Liver (tissue), 9 donors: Measurements from ENCODE around the gene SLC28A2. TPM values are rescaled to one million over a fixed set of nuclear protein-coding genes. Genes with fewer than 3 reads are reported as not detected.

Experiments used
- DNase-seq: peaks from one replicate; pipeline ENCODE4 v3.0.0-alpha.2; 2017; ENCODE audit warnings: low spot score
- H3K27ac ChIP-seq, 2 donors: one replicate each; pipeline ENCODE4 v1.7.0; 2013; ENCODE audit warnings: inconsistent platforms in 2 of 2, low read length in 2 of 2, control low read depth in 1 of 2, low read depth in 1 of 2, mild to moderate bottlenecking in 1 of 2
- H3K27me3 ChIP-seq, 4 donors: one replicate each; pipeline versions ENCODE4 v1.6.1 to v1.7.0; 2013; ENCODE audit warnings: low read length in 3 of 4, inconsistent platforms in 1 of 4, mild to moderate bottlenecking in 1 of 4, moderate library complexity in 1 of 4; ENCODE audit not compliant: control insufficient read depth in 4 of 4, insufficient read depth in 4 of 4
- H3K36me3 ChIP-seq, 4 donors: one replicate each; pipeline versions ENCODE4 v1.6.1 to v1.7.0; 2013; ENCODE audit warnings: low read length in 3 of 4, mild to moderate bottlenecking in 3 of 4, low read depth in 1 of 4, moderate library complexity in 1 of 4; ENCODE audit not compliant: control insufficient read depth in 4 of 4, insufficient read depth in 3 of 4
- H3K4me1 ChIP-seq, 4 donors: one replicate each; pipeline versions ENCODE4 v1.6.1 to v1.7.0; 2013; ENCODE audit warnings: low read length in 3 of 4, mild to moderate bottlenecking in 3 of 4, moderate library complexity in 1 of 4; ENCODE audit not compliant: control insufficient read depth in 4 of 4, insufficient read depth in 4 of 4
- H3K4me3 ChIP-seq, 3 donors: one replicate each; pipeline versions ENCODE4 v1.6.1 to v1.7.0; 2013; ENCODE audit warnings: low read length in 3 of 3, control low read depth in 1 of 3, low read depth in 1 of 3, mild to moderate bottlenecking in 1 of 3
- H3K9ac ChIP-seq, 2 donors: one replicate each; pipeline ENCODE4 v1.7.0; 2013; ENCODE audit warnings: low read length in 2 of 2, mild to moderate bottlenecking in 2 of 2, moderate library complexity in 2 of 2, control low read depth in 1 of 2, low read depth in 1 of 2
- H3K9me3 ChIP-seq, 4 donors: one replicate each; pipeline versions ENCODE4 v1.6.1 to v1.7.0; 2013; ENCODE audit warnings: low read length in 3 of 4; ENCODE audit not compliant: control insufficient read depth in 4 of 4
- EGR1 ChIP-seq, 2 donors: IDR thresholded peaks; 2 replicates each; pipeline ENCODE4 v1.6.1; 2016 to 2018; ENCODE audit warnings: antibody characterized with exemption in 2 of 2, low read depth in 2 of 2
- FOXA2 ChIP-seq: IDR thresholded peaks from 2 replicates; pipeline ENCODE4 v1.6.1; 2016; ENCODE audit warnings: antibody characterized with exemption
- GABPA ChIP-seq, 2 donors: IDR thresholded peaks in 1 of 2; conservative IDR thresholded peaks in 1 of 2; 2 replicates each; pipeline ENCODE4 v1.6.1; 2016; ENCODE audit warnings: antibody characterized with exemption in 2 of 2, mild to moderate bottlenecking in 1 of 2, moderate library complexity in 1 of 2
- HNF4A ChIP-seq, 2 donors: conservative IDR thresholded peaks; 2 replicates each; pipeline ENCODE4 v1.6.1; 2016; ENCODE audit warnings: antibody characterized with exemption in 2 of 2, mild to moderate bottlenecking in 2 of 2
- HNF4G ChIP-seq: IDR thresholded peaks from 2 replicates; pipeline ENCODE4 v1.6.1; 2016; ENCODE audit warnings: antibody characterized with exemption
- JUND ChIP-seq, 2 donors: IDR thresholded peaks; 2 replicates each; pipeline ENCODE4 v1.6.1; 2016; ENCODE audit warnings: antibody characterized with exemption in 2 of 2
- MAX ChIP-seq: IDR thresholded peaks from 2 replicates; pipeline ENCODE4 v1.6.1; 2016; ENCODE audit warnings: antibody characterized with exemption
- NR2F2 ChIP-seq: IDR thresholded peaks from 2 replicates; pipeline ENCODE4 v1.6.1; 2016; ENCODE audit warnings: antibody characterized with exemption
- RAD21 ChIP-seq, 2 donors: IDR thresholded peaks; 2 replicates each; pipeline ENCODE4 v1.6.1; 2016; ENCODE audit warnings: antibody characterized with exemption in 2 of 2, mild to moderate bottlenecking in 2 of 2
- RXRA ChIP-seq, 2 donors: IDR thresholded peaks; 2 replicates each; pipeline ENCODE4 v1.6.1; 2017 to 2018; ENCODE audit warnings: antibody characterized with exemption in 2 of 2, mild to moderate bottlenecking in 1 of 2
- SP1 ChIP-seq: IDR thresholded peaks from 2 replicates; pipeline ENCODE4 v1.6.1; 2018; ENCODE audit warnings: antibody characterized with exemption, mild to moderate bottlenecking
- TAF1 ChIP-seq: conservative IDR thresholded peaks from 2 replicates; pipeline ENCODE4 v1.6.1; 2016; ENCODE audit warnings: antibody characterized with exemption, mild to moderate bottlenecking
- YY1 ChIP-seq: IDR thresholded peaks from 2 replicates; pipeline ENCODE4 v1.6.1; 2016; ENCODE audit warnings: antibody characterized with exemption, mild to moderate bottlenecking
- ZBTB33 ChIP-seq: IDR thresholded peaks from 2 replicates; pipeline ENCODE4 v1.6.1; 2016; ENCODE audit warnings: antibody characterized with exemption
- WGBS: extraction: QIAGEN DNeasy Blood & Tissue Kit; methylation state at CpG from one replicate; pipeline ENCODE4 v1.1.7; 2013; 5-methylcytosine and 5-hydroxymethylcytosine counted together
- polyA plus RNA-seq, 2 donors: library from polyadenylated mRNA; stranded (reverse) in 1 of 2; unstranded in 1 of 2; fragments of 200-250 nt in 1 of 2; fragments of >200 nt in 1 of 2; fragmentation: Nextera tagmentation in 1 of 2; extraction: Ambion mirVana in 1 of 2; gene quantifications; one replicate each; pipeline versions ENCODE4 v1.2.1 to v1.2.3, GENCODE V29; 2013 to 2015
- total RNA-seq, 2 donors: library from RNA; depleted of rRNA; stranded (reverse); fragments of >200 nt; gene quantifications; one replicate each; pipeline ENCODE4 v1.2.3, GENCODE V29; 2014
- TF ChIP-seq, protein P1 (sequence below): fragments of 150-350 bp; IDR thresholded peaks from 2 replicates; pipeline ENCODE4 v1.5.1; 2017; ENCODE audit warnings: improper control_type of control experiment, low read depth, low read length; ENCODE audit not compliant: missing input control
- TF ChIP-seq, protein P2 (sequence below): IDR thresholded peaks from 2 replicates; pipeline ENCODE4 v1.6.1; 2016; ENCODE audit warnings: antibody characterized with exemption, mild to moderate bottlenecking
- donor health status: healthy.
- donor health status: healthy.
- donor health status: healthy.
- donor health status: healthy.
- donor health status: healthy.

SLC28A2 gene
- under 1 TPM; under 0.01 to 0.19 TPM for total RNA-seq
- under 1 TPM in 1 of 2 donors, not detected in 1; 0.02 TPM for polyA plus RNA-seq

- Histone ChIP-seq H3K4me1 (no peaks in the 10 kb centered on the region), H3K9ac (no peak within 1 kb of the TSS), H3K27ac (no peak within 1 kb of the TSS)
Measured at GRCh38 chr15:45251888-45252287, at the start of gene SLC28A2. SLC28A2 (plus strand) TSS chr15:45252234; CDS start chr15:45253216, 982 bp downstream.

More at GRCh38 chr15:45251888-45252287, at the start of gene SLC28A2:
- DNase-seq: no peak
- TF ChIP-seq RXRA (IDR thresholded peaks at IDR 0.05) (no peak), MAX (no peak), HNF4A (conservative IDR thresholded peaks at IDR 0.05) (no peak), SP1 (no peak), FOXA2 (no peak), GABPA (IDR thresholded peaks at IDR 0.05 in 1 of 2, conservative IDR thresholded peaks at IDR 0.05 in 1 of 2) (no peak), NR2F2 (no peak), EGR1 (IDR thresholded peaks at IDR 0.05; ENCODE audit: low read depth in 2 of 2) (no peak), JUND (IDR thresholded peaks at IDR 0.05) (no peak), YY1 (no peak), HNF4G (no peak), RAD21 (IDR thresholded peaks at IDR 0.05) (no peak), TAF1 (no peak), ZBTB33 (no peak)
- TF ChIP-seq, protein P1, sequence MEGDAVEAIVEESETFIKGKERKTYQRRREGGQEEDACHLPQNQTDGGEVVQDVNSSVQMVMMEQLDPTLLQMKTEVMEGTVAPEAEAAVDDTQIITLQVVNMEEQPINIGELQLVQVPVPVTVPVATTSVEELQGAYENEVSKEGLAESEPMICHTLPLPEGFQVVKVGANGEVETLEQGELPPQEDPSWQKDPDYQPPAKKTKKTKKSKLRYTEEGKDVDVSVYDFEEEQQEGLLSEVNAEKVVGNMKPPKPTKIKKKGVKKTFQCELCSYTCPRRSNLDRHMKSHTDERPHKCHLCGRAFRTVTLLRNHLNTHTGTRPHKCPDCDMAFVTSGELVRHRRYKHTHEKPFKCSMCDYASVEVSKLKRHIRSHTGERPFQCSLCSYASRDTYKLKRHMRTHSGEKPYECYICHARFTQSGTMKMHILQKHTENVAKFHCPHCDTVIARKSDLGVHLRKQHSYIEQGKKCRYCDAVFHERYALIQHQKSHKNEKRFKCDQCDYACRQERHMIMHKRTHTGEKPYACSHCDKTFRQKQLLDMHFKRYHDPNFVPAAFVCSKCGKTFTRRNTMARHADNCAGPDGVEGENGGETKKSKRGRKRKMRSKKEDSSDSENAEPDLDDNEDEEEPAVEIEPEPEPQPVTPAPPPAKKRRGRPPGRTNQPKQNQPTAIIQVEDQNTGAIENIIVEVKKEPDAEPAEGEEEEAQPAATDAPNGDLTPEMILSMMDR: no peak
- TF ChIP-seq, protein P2, sequence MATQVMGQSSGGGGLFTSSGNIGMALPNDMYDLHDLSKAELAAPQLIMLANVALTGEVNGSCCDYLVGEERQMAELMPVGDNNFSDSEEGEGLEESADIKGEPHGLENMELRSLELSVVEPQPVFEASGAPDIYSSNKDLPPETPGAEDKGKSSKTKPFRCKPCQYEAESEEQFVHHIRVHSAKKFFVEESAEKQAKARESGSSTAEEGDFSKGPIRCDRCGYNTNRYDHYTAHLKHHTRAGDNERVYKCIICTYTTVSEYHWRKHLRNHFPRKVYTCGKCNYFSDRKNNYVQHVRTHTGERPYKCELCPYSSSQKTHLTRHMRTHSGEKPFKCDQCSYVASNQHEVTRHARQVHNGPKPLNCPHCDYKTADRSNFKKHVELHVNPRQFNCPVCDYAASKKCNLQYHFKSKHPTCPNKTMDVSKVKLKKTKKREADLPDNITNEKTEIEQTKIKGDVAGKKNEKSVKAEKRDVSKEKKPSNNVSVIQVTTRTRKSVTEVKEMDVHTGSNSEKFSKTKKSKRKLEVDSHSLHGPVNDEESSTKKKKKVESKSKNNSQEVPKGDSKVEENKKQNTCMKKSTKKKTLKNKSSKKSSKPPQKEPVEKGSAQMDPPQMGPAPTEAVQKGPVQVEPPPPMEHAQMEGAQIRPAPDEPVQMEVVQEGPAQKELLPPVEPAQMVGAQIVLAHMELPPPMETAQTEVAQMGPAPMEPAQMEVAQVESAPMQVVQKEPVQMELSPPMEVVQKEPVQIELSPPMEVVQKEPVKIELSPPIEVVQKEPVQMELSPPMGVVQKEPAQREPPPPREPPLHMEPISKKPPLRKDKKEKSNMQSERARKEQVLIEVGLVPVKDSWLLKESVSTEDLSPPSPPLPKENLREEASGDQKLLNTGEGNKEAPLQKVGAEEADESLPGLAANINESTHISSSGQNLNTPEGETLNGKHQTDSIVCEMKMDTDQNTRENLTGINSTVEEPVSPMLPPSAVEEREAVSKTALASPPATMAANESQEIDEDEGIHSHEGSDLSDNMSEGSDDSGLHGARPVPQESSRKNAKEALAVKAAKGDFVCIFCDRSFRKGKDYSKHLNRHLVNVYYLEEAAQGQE: no peak
- Histone ChIP-seq H3K36me3 (no peaks in the 10 kb centered on the region), H3K27me3 (no peaks in the 10 kb centered on the region), H3K4me3 (no peak within 1 kb of the TSS), H3K9me3 (no peaks in the 10 kb centered on the region)
- 97% methylated on average over 15 of the region's 15 CpGs for WGBS
